ENCODE results near the gene LRIT2.

LRIT2 gene

DNA sequence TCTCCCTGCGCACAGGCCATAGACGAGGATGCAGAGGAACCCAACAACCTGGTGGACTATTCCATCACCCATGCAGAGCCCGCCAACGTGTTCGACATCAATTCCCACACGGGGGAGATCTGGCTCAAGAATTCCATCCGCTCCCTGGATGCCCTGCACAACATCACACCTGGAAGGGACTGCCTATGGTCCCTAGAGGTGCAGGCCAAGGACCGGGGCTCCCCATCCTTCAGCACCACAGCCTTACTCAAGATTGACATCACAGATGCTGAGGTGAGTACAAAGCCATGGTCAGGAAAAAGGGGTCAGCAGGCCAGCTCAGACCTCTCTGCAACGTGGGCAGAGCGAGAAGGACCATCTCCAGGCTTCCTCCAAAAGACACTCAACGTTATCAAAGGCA, 12.3 kb downstream of the LRIT2 start:
- no peak for DNase-seq (ENCODE audit: low read depth)
- H3K4me3 ChIP-seq (ENCODE audit: low read depth, low read length): no peak overlapping the region
- in situ Hi-C loops (cut with HindIII; ENCODE audit: low sequenced_read_pairs): no loop called here
- TF ChIP-seq, protein P1, sequence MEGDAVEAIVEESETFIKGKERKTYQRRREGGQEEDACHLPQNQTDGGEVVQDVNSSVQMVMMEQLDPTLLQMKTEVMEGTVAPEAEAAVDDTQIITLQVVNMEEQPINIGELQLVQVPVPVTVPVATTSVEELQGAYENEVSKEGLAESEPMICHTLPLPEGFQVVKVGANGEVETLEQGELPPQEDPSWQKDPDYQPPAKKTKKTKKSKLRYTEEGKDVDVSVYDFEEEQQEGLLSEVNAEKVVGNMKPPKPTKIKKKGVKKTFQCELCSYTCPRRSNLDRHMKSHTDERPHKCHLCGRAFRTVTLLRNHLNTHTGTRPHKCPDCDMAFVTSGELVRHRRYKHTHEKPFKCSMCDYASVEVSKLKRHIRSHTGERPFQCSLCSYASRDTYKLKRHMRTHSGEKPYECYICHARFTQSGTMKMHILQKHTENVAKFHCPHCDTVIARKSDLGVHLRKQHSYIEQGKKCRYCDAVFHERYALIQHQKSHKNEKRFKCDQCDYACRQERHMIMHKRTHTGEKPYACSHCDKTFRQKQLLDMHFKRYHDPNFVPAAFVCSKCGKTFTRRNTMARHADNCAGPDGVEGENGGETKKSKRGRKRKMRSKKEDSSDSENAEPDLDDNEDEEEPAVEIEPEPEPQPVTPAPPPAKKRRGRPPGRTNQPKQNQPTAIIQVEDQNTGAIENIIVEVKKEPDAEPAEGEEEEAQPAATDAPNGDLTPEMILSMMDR (IDR thresholded peaks at IDR 0.05; ENCODE audit: low read depth, low read length, missing control alignments): no peak

DNA sequence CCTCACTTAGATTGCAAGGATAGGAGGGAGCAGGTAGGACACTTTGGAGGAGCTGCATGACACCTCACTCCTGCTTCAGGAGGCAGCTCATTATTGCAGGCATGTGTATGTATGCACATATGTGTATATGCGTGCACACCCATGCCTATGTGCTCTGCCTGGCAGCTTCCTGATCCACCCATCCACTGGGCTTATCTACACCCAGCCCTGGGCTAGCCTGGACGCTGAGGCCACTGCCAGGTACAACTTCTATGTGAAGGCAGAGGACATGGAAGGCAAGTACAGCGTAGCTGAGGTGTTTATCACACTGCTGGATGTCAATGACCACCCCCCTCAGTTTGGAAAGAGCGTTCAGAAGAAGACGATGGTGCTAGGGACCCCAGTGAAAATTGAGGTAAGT, 13.3 kb downstream of the LRIT2 start:
- no peak for DNase-seq (ENCODE audit: low read depth)
- TF ChIP-seq, protein P1 (IDR thresholded peaks at IDR 0.05; ENCODE audit: low read depth, low read length, missing control alignments): no peak
- no peak overlapping the region for H3K4me3 ChIP-seq (ENCODE audit: low read depth, low read length)
- in situ Hi-C loops (cut with HindIII; ENCODE audit: low sequenced_read_pairs): no loop called here

DNA sequence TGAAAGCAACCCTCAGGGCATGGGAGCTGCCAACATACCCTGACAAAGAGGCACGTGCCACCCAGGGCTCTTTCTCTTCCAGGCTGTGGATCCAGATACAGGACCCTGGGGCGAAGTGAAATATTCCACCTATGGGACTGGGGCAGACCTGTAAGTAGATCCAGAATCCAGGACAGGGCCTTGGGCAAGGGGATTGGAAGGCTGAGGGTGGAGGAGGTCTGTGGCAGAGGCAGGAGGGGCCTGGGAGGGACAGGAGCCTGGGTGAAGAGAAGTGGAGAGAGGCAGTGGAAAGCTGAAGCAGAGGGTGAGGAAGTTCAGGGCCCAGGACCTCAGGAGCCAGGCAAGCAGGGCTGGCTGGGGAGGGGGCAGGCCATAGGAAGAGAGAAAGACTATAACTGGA, 13.8 kb downstream of the LRIT2 start:
- TF ChIP-seq, protein P1 (IDR thresholded peaks at IDR 0.05; ENCODE audit: low read depth, low read length, missing control alignments): no peak
- in situ Hi-C loops (cut with HindIII; ENCODE audit: low sequenced_read_pairs): no loop called here
- no peak for DNase-seq (ENCODE audit: low read depth)
- H3K4me3 ChIP-seq (ENCODE audit: low read depth, low read length): no peak overlapping the region

DNA sequence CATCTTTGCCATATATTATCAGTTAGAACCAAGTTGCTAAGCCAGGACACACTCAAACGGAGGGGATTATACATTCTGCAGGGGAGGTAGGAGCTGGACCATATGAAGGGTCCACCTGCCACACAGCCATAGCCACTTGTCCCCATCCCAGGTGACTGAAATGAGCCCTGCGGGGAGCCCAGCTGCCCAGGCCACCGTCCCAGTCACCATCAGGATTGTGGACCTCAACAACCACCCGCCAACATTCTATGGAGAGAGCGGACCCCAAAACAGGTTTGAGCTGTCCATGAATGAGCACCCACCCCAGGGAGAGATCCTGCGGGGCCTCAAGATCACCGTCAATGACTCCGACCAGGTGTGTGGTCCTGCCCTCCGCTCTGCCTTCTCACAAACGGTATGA, 17.3 kb downstream of the LRIT2 start:
- TF ChIP-seq, protein P1 (IDR thresholded peaks at IDR 0.05; ENCODE audit: low read depth, low read length, missing control alignments): no peak
- in situ Hi-C loops (cut with HindIII; ENCODE audit: low sequenced_read_pairs): no loop called here
- DNase-seq (ENCODE audit: low read depth): no peak
- H3K4me3 ChIP-seq (ENCODE audit: low read depth, low read length): no peak overlapping the region

DNA sequence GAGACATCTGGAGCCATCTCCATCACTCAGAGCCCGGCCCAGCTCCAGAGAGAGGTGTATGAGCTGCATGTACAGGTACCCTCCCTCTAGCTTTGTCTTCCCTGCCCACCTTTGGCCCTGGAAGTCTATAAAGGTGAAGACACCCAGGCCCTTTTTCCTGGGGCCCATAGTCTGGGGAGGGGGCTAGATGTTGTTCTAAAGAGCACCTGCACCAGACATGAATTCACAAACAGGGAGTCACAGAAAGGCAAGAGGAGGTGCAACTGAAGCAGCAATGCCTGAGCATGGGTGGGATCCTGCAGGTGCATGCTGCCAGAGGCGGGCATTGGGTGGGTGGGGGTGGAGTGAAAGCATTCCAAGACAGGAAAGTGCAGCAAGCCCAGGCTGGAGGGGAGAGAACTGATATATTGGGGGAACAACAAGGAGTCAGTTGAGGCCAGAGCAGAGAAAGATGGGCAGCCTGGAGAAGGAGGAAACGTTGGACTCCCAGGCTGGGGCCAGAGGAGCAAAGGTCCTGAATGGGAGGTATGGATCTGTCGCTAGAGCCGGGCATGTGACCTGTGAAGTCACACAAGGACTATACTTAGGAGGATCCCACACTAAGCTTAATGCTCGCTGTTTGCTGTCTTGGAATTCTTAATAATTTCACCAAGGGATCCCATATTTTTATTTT, 19.4 kb downstream of the LRIT2 start:
- H3K4me3 ChIP-seq (ENCODE audit: low read depth, low read length): no peak overlapping the region
- no peak for DNase-seq (ENCODE audit: low read depth)
- in situ Hi-C loops (cut with HindIII; ENCODE audit: low sequenced_read_pairs): no loop called here
- TF ChIP-seq, protein P1 (IDR thresholded peaks at IDR 0.05; ENCODE audit: low read depth, low read length, missing control alignments): no peak

DNA sequence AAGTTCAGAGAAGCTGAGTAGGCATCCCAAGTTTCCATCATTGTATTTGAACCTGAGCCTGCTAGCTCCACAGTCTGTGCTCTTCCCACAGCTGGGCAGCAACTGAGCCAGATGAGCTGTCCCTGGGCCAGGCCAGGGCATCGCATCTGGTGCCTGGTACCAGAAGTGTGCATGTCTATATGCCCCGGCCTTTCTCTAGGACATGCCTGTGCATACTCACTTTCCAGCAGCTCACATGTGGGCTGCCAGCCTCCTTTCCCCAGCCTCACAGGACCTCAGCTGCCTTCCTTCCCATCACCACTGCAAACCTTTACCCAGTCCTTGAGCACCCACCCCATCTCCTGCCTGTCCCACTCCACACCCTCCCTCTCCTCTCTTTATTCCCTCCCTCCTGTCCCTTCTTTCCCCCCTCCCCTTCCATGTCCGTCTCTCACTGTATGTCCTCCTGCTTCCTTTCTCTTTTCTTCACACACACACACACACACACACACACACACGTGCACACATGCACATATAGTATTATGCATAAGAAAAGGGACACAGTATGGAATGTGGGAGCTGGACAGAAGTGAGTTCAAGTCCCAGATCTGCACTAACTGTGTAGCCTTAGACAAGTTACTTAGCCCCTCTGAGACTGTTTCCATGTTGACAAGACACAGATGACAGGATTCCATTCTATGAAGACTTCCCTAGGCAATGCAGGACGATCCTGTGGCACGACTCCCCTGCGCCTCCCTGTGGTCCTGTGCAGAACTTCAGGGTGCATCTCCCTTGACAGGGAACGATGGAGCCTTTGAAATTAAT, 20.1 kb downstream of the LRIT2 start:
- TF ChIP-seq, protein P1 (IDR thresholded peaks at IDR 0.05; ENCODE audit: low read depth, low read length, missing control alignments): peak; percentile 84
- DNase-seq (ENCODE audit: low read depth): no peak
- in situ Hi-C loops (cut with HindIII; ENCODE audit: low sequenced_read_pairs): no loop called here
- no peak overlapping the region for H3K4me3 ChIP-seq (ENCODE audit: low read depth, low read length)

All from astrocyte of the cerebellum (primary cell).